GM23338 (cell line): Measurements from ENCODE around the gene TNFRSF1A. TPM values are rescaled to one million over a fixed set of nuclear protein-coding genes. Genes with fewer than 3 reads are reported as not detected.
A peak's percentile ranks its signal among the peaks of the same experiment; 100 is the strongest.

ENCODE experiments used
- ATAC-seq: fragments of 200-7000 bp; cut with Tn5 transposase; 3 replicates; pipeline ENCODE4 v1.9.1; 2020
- DNase-seq: peaks from one replicate; pipeline ENCODE4 v3.0.0-alpha.2; 2015; ENCODE audit warnings: low spot score
- H2AFZ ChIP-seq: fragments of 200-600 bp; sonication (generic); 2 replicates; pipeline ENCODE4 v1.8.0; 2016; ENCODE audit warnings: antibody characterized with exemption, mild to moderate bottlenecking, moderate library complexity
- H3F3A ChIP-seq: fragments of 200-600 bp; sonication (generic); replicated peaks from 2 replicates; pipeline ENCODE4 v1.8.0; 2017; ENCODE audit warnings: antibody characterized with exemption, mixed run types, low read depth
- H3K27ac ChIP-seq: fragments of 200-600 bp; sonication (generic); 2 replicates; pipeline ENCODE4 v1.6.1; 2016; ENCODE audit warnings: low read depth
- H3K27me3 ChIP-seq: fragments of 200-600 bp; sonication (generic); 2 replicates; pipeline ENCODE4 v1.8.0; 2016; ENCODE audit warnings: mild to moderate bottlenecking, mixed run types, moderate library complexity; ENCODE audit not compliant: insufficient read depth
- H3K36me3 ChIP-seq: fragments of 200-600 bp; sonication (generic); 2 replicates; pipeline ENCODE4 v1.8.0; 2016; ENCODE audit warnings: mild to moderate bottlenecking; ENCODE audit not compliant: insufficient read depth
- H3K4me1 ChIP-seq: fragments of 200-600 bp; sonication (generic); 2 replicates; pipeline ENCODE4 v1.8.0; 2016; ENCODE audit warnings: mild to moderate bottlenecking, moderate library complexity; ENCODE audit not compliant: insufficient read depth
- H3K4me2 ChIP-seq: fragments of 200-600 bp; sonication (generic); 2 replicates; pipeline ENCODE4 v1.7.1; 2017; ENCODE audit warnings: mixed run types
- H3K4me3 ChIP-seq: fragments of 200-600 bp; sonication (generic); 2 replicates; pipeline ENCODE4 v1.6.1; 2016; ENCODE audit warnings: mixed run types
- H3K79me2 ChIP-seq: fragments of 200-600 bp; sonication (generic); replicated peaks from 2 replicates; pipeline ENCODE4 v1.8.0; 2017; ENCODE audit warnings: mild to moderate bottlenecking; ENCODE audit not compliant: insufficient read depth
- H3K9me2 ChIP-seq: fragments of 200-600 bp; sonication (generic); 2 replicates; pipeline ENCODE4 v1.8.0; 2017; ENCODE audit not compliant: insufficient read depth
- H4K20me1 ChIP-seq: fragments of 200-600 bp; sonication (generic); replicated peaks from 2 replicates; pipeline ENCODE4 v1.8.0; 2017; ENCODE audit warnings: mild to moderate bottlenecking; ENCODE audit not compliant: insufficient read depth
- H3K27ac Mint-ChIP-seq: 2 replicates; pipeline ENCODE4 v1.8.0; 2020; ENCODE audit warnings: inconsistent platforms, mild to moderate bottlenecking, moderate library complexity, mixed read lengths
- H3K27me3 Mint-ChIP-seq: 3 replicates; pipeline ENCODE4 v1.8.0; 2022; ENCODE audit warnings: low read depth, mild to moderate bottlenecking, moderate library complexity, mixed read lengths, inconsistent platforms; ENCODE audit not compliant: insufficient read depth, poor library complexity
- H3K36me3 Mint-ChIP-seq: 3 replicates; pipeline ENCODE4 v1.8.0; 2021; ENCODE audit warnings: low read depth, mild to moderate bottlenecking, inconsistent platforms, moderate library complexity, mixed read lengths
- H3K4me1 Mint-ChIP-seq: 3 replicates; pipeline ENCODE4 v1.8.0; 2020; ENCODE audit warnings: mild to moderate bottlenecking, inconsistent platforms, mixed read lengths
- H3K4me3 Mint-ChIP-seq: 3 replicates; pipeline ENCODE4 v1.8.0; 2021; ENCODE audit warnings: moderate library complexity, mild to moderate bottlenecking, inconsistent platforms, mixed read lengths
- H3K9me3 Mint-ChIP-seq: 3 replicates; pipeline ENCODE4 v1.8.0; 2020; ENCODE audit warnings: moderate library complexity, mild to moderate bottlenecking, inconsistent platforms, mixed read lengths
- CREB1 ChIP-seq: fragments of 250-450 bp; sonication (Bioruptor Pico); IDR thresholded peaks from 2 replicates; pipeline ENCODE4 v1.5.0; 2020; ENCODE audit warnings: low read depth, mild to moderate bottlenecking, moderate library complexity
- CTCF ChIP-seq, 2 experiments: fragments of 200-600 bp in 1 of 2; sonication (generic) in 1 of 2; conservative IDR thresholded peaks; 2 replicates each; pipeline versions ENCODE4 v1.5.1 to v1.6.1; 2016 to 2017; ENCODE audit warnings: antibody characterized with exemption in 2 of 2, low read depth in 2 of 2, mild to moderate bottlenecking in 2 of 2, moderate library complexity in 1 of 2
- EZH2phosphoT487 ChIP-seq: fragments of 200-600 bp; sonication (generic); IDR thresholded peaks from one replicate; pipeline ENCODE4 v1.8.1; 2018; ENCODE audit warnings: antibody characterized with exemption; ENCODE audit not compliant: unreplicated experiment
- JUNB ChIP-seq: IDR thresholded peaks from one replicate; pipeline ENCODE4 v1.6.1; 2016; ENCODE audit warnings: antibody characterized with exemption; ENCODE audit not compliant: unreplicated experiment
- STAT1 ChIP-seq: IDR thresholded peaks from one replicate; pipeline ENCODE4 v1.6.1; 2016; ENCODE audit warnings: antibody characterized with exemption; ENCODE audit not compliant: unreplicated experiment
- ZNF114 ChIP-seq: fragments of 250-450 bp; sonication (Bioruptor Pico); IDR thresholded peaks from 2 replicates; pipeline ENCODE4 v1.5.0; 2020; ENCODE audit warnings: mild to moderate bottlenecking, moderate library complexity
- polyA plus RNA-seq: library from polyadenylated mRNA; unstranded; fragments of >200 nt; fragmentation: Nextera tagmentation; extraction: Ambion mirVana; gene quantifications from 2 replicates; pipeline ENCODE4 v1.2.1, GENCODE V29; 2016
- total RNA-seq: library from RNA; depleted of rRNA; stranded (reverse); fragments of >200 nt; shearing (Covaris generic); gene quantifications from 2 replicates; pipeline ENCODE4 v1.2.3, GENCODE V29; 2014
- TF ChIP-seq, protein P1 (sequence below): IDR thresholded peaks from one replicate; pipeline ENCODE4 v1.6.1; 2018; ENCODE audit warnings: antibody characterized with exemption; ENCODE audit not compliant: unreplicated experiment

Gene TNFRSF1A
- total and polyA plus RNA-seq, 2 experiments from 2014 or later, result 24.3 to 43.4 TPM

DNA sequence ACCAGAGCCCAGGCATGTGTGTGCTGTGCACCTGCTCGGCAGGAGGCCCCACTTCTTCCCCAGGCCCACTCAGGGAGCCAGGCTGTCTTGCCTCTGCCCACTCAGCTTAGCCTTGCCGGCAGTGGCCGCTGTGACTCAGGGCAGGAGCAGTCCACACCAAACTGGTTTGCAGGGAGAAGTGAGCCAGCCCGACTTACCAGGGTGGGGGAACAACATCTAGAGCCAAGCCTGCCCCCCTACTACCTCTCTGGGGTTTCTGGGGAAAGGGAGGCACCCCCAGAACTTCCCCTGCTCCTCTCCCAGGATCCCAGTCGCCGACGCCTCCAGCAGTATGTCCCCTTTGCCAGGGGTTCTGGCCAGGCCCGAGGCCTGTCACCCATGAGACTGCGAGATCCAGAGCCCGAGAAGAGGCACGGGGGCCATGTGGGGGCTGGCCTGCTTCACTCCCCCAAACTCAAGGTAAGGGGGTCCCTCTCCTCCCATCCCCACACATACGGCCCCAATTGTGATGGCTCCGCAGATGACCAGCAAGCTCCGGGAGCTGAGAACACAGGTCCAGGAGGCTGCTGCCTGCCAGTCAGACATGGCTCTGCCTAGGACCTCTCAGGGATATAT is 28.4 kb downstream of the TNFRSF1A start:
- Histone ChIP-seq H3K4me2 (no peak overlapping the region), H3K79me2 (no peaks in the 10 kb centered on the region), H3K9me2 (no peaks in the 10 kb centered on the region), H3K4me1 (peaks cover 30% of the 10 kb centered on the region), H2AFZ (no peak overlapping the region), H3K27ac (no peak overlapping the region), H3F3A (0 out of 2 replicates have a peak, but pooled peaks cover 2% of the 10 kb centered on the region), H4K20me1 (no peaks in the 10 kb centered on the region), H3K27me3 (peaks cover 14% of the 10 kb centered on the region), H3K36me3 (no peaks in the 10 kb centered on the region; the same call in 1 of the 2 replicates), H3K4me3 (no peak overlapping the region)
- Mint-ChIP-seq H3K4me1 (peaks cover 37% of the 10 kb centered on the region), H3K36me3 (peaks cover 26% of the 10 kb centered on the region), H3K27me3 (peaks cover 26% of the 10 kb centered on the region), H3K27ac (no peak overlapping the region), H3K9me3 (no peaks in the 10 kb centered on the region), H3K4me3 (no peak overlapping the region)
- ATAC-seq (no peak), DNase-seq (no peak)
- no peak for TF ChIP-seq EZH2phosphoT487

DNA sequence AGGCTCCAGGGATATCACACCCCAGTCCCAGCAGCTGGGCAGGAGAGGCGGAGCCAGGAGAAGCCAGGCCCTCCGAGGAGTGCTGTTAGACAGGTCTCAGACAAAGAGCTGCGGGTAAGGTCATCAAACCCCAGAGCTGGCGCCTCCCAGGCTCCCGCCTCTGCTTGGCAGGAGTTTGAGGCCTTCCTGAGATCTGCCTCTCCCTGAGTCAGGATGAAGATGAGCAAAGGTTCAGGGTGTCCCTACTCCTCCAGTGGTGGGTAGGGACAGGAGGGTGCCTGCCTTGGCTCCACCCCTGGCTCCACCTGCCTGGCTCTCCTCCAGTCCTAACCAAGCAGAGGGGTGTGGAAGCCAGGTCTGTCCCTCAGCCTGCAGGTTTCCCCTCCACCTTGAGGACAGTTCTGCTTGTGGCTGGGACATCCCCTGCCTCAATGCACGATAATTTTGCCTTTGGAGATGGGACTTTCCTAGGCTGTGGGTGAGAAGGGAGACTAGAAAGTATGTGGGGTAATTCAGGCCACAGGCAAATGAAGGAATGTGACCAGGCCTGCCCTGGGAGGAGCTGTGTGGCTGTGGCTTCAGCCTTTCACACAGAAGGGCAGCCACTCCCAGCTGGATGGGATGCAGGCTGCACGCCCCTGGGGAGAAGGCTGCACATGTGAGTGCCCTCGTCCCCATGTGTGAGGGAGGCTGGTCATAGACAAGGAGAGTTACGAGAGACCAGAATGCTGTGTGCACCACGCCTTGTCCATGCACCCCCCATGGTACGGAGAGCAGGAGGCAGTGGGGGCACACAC is 29.1 kb downstream of the TNFRSF1A start:
- no peaks in the 10 kb centered on the region for H3K79me2 ChIP-seq
- no peaks in the 10 kb centered on the region for H3K9me3 Mint-ChIP-seq
- H3K9me2 ChIP-seq, result no peaks in the 10 kb centered on the region
- 0 out of 3 replicates have a peak overlapping the region, but pooled peaks have one; percentile 17 for H3K4me3 Mint-ChIP-seq
- H3K27me3 ChIP-seq, result peaks cover 14% of the 10 kb centered on the region
- peak; percentile 53 for ATAC-seq
- 0 out of 2 replicates have a peak overlapping the region, but pooled peaks have one; percentile 45 for H3K27ac ChIP-seq
- peak; percentile 68 for DNase-seq
- H2AFZ ChIP-seq, result no peak overlapping the region
- H3K36me3 ChIP-seq, result no peaks in the 10 kb centered on the region; the same call in 1 of the 2 replicates
- H3K4me2 ChIP-seq, result peak overlapping the region; percentile 65; the same call in 1 of the 2 replicates
- peak overlapping the region; percentile 59; the same call in 1 of the 2 replicates for H3K27ac Mint-ChIP-seq
- TF ChIP-seq STAT1, result no peak
- TF ChIP-seq EZH2phosphoT487, result no peak
- TF ChIP-seq ZNF114, result no peak
- no peaks in the 10 kb centered on the region for H4K20me1 ChIP-seq
- peaks cover 25% of the 10 kb centered on the region for H3K27me3 Mint-ChIP-seq
- peaks cover 30% of the 10 kb centered on the region for H3K4me1 ChIP-seq
- no peak overlapping the region for H3K4me3 ChIP-seq
- H3K4me1 Mint-ChIP-seq, result peaks cover 35% of the 10 kb centered on the region
- 0 out of 2 replicates have a peak, but pooled peaks cover 2% of the 10 kb centered on the region for H3F3A ChIP-seq
- peaks cover 21% of the 10 kb centered on the region for H3K36me3 Mint-ChIP-seq

DNA sequence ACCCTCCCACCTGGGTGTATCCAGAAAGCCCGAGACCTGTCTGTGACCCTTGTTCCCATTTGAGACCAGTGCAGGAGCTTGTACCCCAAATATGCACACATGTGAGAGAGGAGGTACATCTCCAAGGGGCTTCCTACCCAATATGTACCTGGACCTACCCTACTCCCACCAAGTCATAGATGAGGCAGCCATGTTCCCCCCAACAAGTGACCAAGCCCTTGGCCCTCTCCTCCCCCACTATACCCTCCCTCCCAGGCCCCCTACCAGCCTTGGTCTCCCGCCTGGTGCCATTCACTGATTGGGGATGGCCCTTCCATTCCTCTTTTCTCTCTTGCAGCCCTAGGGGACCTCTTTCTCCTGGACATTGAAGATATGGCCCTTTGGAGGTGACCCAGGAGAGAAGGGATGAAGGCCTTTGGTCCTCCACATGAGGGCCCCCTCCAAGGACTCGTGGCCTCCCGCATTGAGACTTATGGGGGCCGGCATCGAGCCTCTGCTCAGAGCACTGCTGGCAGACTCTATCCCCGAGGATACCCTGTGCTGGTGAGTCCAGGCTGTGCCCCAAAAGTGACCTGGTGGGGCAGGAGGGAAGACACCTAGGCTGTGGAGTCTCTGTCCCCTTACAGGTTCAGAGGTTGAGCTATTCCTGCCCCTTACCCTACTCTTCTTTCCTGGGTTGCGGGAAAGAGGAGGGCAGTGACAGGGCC is 29.9 kb downstream of the TNFRSF1A start:
- no peak overlapping the region for H3K4me3 ChIP-seq
- H3K36me3 Mint-ChIP-seq, result peaks cover 19% of the 10 kb centered on the region
- H3K36me3 ChIP-seq, result no peaks in the 10 kb centered on the region; the same call in 1 of the 2 replicates
- no peak overlapping the region for H2AFZ ChIP-seq
- H3K27me3 ChIP-seq, result peaks cover 14% of the 10 kb centered on the region
- H3K4me3 Mint-ChIP-seq, result 0 out of 3 replicates have a peak overlapping the region, but pooled peaks have one; percentile 17
- H3K9me3 Mint-ChIP-seq, result no peaks in the 10 kb centered on the region
- H3K9me2 ChIP-seq, result no peaks in the 10 kb centered on the region
- H3K4me1 Mint-ChIP-seq, result peaks cover 32% of the 10 kb centered on the region
- H3K27ac Mint-ChIP-seq, result no peak overlapping the region
- H3K4me1 ChIP-seq, result peaks cover 27% of the 10 kb centered on the region
- H3K27ac ChIP-seq, result no peak overlapping the region
- no peak for DNase-seq
- no peaks in the 10 kb centered on the region for H3K79me2 ChIP-seq
- no peak for ATAC-seq
- 0 out of 2 replicates have a peak, but pooled peaks cover 2% of the 10 kb centered on the region for H3F3A ChIP-seq
- peaks cover 25% of the 10 kb centered on the region for H3K27me3 Mint-ChIP-seq
- H4K20me1 ChIP-seq, result no peaks in the 10 kb centered on the region
- H3K4me2 ChIP-seq, result no peak overlapping the region
- TF ChIP-seq CTCF (conservative IDR thresholded peaks at IDR 0.05; ENCODE audit: low read depth in 2 of 2), result no peak
- TF ChIP-seq, protein P1, sequence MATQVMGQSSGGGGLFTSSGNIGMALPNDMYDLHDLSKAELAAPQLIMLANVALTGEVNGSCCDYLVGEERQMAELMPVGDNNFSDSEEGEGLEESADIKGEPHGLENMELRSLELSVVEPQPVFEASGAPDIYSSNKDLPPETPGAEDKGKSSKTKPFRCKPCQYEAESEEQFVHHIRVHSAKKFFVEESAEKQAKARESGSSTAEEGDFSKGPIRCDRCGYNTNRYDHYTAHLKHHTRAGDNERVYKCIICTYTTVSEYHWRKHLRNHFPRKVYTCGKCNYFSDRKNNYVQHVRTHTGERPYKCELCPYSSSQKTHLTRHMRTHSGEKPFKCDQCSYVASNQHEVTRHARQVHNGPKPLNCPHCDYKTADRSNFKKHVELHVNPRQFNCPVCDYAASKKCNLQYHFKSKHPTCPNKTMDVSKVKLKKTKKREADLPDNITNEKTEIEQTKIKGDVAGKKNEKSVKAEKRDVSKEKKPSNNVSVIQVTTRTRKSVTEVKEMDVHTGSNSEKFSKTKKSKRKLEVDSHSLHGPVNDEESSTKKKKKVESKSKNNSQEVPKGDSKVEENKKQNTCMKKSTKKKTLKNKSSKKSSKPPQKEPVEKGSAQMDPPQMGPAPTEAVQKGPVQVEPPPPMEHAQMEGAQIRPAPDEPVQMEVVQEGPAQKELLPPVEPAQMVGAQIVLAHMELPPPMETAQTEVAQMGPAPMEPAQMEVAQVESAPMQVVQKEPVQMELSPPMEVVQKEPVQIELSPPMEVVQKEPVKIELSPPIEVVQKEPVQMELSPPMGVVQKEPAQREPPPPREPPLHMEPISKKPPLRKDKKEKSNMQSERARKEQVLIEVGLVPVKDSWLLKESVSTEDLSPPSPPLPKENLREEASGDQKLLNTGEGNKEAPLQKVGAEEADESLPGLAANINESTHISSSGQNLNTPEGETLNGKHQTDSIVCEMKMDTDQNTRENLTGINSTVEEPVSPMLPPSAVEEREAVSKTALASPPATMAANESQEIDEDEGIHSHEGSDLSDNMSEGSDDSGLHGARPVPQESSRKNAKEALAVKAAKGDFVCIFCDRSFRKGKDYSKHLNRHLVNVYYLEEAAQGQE, result no peak
- TF ChIP-seq CREB1 (CRISPR knock-in tag), result no peak
- TF ChIP-seq JUNB, result no peak
- no peak for TF ChIP-seq ZNF114
- TF ChIP-seq STAT1, result no peak
